Activated naive CD4-positive, alpha-beta T cell treated with Interleukin-2 at 50 U/mL for 16 hours (primary cell): ENCODE data around the gene MAST4.
"Not testable (repeated sequence)": the region's sequence is repeated elsewhere in the genome, so short reads cannot be mapped to it uniquely, and the experiment has no call there.

ENCODE experiments used
- DNase-seq: peaks from one replicate; pipeline ENCODE4 v3.0.0-alpha.2; 2020

Gene MAST4

DNA sequence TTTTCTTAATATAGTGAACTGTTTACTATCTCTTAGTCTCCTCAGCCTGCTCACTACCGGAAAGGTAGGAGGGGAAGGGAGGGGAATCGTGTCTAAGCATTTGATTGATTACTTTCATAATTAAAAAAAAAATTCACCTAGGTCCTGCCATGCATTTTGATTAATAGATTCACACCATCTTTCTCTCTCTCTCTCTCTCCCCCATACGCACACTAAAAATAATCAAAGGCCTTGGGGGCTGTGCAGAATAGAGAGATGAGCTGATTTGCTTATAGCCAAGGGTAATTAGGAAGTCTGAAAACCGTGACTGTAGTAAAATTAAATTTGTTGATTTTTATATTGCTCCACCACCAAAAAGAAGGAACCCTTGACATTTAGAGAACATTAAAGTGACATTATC lies 550.8 kb downstream of the MAST4 start:
- no peak for DNase-seq

DNA sequence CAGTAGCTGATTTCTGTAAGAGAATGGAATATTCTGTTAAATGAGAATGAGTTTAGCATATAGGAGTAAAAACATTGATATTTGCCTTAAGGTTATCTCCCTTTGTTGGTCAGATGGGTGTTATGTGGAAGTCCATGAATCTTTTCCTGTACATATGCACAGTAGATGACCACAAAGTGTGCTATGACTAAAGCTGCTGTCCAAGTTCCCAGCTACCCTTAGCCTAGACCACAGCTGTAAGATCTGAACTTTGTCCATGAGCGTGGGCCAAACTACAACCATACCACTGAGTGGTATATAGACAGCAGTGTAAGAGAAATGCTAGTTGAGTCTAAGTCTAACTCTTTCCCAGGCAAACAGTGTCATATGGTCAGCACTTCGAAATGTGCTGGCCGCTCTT lies 551.6 kb downstream of the MAST4 start:
- DNase-seq, result no peak

DNA sequence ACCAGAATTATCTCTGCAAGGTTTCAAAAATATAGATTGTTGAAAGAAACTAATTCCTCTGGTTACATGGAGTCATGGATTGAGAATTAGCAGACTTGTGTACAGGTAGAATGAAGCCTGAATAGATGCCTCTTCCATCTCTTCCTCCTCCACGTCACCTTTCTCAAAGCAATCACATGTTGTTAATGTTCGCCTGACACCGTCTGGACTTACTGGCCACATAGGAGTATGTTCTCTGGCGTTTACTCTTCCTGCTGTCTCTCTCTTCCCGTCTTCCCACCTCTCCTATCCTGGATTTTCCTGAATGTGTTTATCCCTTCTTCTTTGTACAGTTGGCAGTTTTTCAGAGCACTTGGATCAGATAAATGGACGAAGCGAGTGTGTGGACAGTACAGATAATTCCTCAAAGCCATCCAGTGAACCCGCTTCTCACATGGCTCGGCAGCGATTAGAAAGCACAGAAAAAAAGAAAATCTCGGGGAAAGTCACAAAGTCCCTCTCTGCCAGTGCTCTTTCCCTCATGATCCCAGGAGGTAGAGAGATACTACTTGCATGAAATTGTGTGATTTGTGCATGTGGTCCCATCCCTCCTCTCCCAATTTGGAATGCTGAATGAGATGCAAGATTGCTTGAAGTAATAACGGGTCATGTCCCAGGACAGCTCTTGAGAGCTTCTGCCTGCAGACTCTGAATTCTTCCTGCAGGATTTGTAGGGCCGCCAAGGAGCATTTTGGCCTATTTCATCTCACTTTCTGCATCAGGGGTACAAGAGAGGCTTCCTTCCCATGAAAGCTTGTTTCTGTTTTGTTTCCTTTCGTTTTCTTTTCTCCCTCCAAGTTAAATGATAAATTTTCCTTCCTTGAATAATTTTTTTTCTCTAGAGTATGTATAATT lies 553.1 kb downstream of the MAST4 start:
- no peak for DNase-seq

DNA sequence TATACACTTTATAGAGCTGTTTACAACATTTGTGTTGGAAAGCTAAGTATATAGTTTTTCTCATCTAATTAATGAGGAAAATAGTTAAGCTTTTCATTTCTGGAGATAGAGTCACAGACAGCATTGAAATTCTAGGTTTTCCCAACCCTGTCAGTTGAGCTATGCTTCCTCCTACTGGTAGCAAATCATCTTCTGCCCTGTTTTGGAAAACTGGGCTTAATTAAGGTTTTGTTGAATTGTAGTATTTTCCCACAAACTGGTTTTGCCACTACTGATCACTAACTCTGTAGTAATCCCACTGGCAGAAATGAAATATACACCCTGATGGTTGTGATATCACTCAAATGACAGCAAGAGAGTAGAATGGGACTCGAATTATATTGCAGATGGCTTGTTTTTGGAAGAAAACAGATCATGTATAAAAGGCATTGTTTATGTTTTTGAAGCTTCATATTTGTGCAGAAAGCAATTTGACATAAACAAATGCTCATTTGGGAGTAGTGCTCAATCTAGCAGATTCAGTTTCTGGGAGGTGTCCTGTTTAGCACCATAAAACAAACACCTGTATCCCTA lies 553.8 kb downstream of the MAST4 start:
- no peak for DNase-seq

DNA sequence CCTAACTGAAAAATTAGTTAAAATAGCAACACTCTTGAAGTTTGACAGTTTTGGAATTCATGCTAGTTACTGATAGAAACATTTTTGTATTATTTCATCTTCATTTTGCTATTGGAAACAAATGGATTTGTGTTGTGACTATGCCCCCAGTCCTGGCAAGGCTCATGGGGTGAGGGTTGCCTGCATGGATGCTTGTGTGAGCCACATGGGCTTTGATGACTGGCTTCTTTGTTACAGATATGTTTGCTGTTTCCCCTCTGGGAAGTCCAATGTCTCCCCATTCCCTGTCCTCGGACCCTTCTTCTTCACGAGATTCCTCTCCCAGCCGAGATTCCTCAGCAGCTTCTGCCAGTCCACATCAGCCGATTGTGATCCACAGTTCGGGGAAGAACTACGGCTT lies 556.2 kb downstream of the MAST4 start:
- DNase-seq, result no peak

DNA sequence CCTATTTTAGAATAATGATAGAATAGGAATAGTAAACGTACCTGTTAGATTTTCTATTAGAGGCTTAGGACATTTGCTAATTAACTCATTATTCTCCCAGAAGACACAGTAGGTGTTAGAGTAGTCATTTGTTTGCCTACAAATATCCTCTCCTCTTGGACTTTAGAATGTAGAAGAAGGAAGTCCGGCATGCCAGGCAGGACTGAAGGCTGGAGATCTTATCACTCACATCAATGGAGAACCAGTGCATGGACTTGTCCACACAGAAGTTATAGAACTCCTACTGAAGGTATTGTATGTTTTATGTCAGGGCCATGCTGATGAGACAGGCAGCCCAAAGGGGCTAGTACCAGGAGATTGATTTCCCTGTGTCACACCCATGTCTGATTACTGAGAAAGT lies 557.1 kb downstream of the MAST4 start:
- no peak for DNase-seq

DNA sequence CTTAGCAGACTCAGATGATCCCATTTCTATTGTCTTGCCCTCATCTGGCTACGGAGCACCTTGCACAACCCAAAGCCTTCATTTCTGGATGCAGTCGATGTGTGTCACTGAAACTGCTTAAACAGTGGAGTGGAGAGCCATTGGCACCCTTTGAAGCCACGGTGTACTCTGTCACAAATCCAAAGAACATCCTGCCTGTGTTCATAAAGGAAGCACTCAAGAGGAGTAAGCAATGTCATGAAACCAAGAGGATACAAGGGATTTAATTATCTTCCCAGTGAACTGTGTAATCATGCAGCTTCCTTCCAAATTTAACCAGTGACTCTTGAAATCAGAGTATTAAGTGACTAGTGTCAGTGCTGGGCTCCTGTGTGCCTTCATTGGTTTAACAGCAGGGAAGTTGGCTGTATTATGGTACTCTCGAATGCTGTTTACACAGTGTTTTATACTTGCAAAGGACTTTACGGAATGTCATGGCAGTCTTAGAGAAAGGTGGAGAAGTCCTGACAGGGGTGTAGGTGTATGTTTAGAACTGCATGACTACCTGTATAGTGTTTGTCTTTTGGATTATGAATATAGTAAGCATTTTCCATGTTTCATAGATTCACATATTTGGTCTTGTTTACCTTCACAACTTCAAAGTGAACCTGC lies 558.5 kb downstream of the MAST4 start:
- no peak for DNase-seq

DNA sequence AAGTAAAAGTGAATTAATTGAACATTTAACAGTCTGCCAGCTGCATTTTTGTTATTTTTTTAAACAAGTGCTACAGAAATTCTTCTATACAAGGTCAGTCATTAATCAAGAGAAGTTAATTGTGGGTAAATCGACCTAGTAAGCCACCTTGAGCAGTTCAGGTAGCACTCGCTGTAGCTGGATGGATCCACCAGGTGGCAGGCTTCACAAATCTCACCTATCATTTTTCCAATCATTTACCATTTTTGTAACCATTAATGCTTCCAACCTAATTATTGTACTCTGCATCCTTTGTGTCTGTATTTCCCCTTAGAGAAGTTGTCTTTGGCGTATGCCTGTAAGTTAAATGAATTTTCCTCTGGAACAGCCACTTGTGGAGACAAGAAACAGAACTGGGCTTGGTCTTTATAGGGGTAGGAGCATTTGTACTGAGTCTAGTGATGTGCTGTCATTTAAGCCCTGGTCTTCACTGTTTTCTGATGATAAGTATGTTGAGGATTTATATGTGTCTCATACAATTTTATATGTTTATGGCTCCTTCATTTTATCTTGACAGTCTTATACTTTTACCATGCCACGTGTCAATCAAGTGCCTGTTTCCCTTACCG lies 560.9 kb downstream of the MAST4 start:
- DNase-seq, result peak; percentile 61

DNA sequence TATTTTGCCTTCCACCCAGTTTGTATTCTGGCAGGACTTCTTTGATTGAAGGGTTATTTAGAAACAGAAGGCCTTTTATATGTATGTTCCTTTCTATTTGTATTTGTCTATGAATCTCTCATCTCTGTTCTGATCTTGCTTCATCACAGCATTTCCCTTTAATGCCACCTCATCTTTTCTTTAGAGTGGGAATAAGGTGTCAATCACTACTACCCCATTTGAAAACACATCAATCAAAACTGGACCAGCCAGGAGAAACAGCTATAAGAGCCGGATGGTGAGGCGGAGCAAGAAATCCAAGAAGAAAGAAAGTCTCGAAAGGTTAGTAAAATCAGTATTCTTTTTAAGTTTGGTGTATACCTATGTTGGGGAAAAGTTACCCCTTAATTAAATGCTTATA lies 564.1 kb downstream of the MAST4 start:
- no peak for DNase-seq

DNA sequence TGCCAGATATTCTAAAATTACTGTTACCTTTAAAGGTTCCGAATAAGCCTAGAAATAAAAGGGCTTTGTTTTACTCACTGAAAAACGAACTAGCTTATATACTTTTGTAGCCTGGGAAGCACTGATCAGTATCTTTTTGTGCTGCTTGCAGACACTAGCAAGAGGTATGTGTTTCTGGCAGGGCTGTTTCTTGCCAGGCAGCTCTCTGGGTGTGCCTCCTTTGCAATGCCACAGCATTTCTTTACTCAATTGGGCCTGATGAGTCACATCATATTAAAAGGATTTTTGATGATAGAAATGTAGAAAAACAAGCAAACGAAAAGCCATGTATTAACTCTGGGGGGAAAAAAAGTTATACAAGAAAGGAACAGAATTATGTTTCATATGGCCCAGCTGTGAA lies 564.8 kb downstream of the MAST4 start:
- DNase-seq, result peak; percentile 40

DNA sequence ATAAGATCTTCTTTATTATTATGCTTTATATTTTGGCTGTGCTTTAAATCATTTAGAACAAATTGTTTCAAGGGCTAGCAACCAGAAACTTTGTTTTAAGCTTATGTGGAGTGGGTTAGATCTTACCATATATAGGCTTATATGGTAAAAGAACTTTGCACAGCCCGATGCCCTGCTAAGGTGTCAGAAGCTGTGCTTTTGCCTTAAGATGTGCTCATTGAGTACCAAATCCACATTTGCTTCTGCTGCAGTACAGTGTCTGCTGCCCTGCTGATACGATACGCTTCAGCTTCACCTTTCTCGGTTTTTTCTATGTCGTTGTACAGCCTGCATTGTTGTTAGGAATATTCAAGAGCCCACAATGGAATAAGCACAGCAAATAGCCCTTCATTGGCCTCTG lies 565.6 kb downstream of the MAST4 start:
- DNase-seq, result no peak

DNA sequence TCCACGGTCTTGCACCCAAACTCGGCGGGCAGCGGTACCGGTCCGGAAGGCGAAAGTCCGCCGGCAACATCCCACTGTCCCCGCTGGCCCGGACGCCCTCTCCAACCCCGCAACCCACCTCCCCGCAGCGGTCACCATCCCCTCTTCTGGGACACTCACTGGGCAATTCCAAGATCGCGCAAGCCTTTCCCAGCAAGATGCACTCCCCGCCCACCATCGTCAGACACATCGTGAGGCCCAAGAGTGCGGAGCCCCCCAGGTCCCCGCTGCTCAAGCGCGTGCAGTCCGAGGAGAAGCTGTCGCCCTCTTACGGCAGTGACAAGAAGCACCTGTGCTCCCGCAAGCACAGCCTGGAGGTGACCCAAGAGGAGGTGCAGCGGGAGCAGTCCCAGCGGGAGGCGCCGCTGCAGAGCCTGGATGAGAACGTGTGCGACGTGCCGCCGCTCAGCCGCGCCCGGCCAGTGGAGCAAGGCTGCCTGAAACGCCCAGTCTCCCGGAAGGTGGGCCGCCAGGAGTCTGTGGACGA lies 567.1 kb downstream of the MAST4 start:
- no peak for DNase-seq

DNA sequence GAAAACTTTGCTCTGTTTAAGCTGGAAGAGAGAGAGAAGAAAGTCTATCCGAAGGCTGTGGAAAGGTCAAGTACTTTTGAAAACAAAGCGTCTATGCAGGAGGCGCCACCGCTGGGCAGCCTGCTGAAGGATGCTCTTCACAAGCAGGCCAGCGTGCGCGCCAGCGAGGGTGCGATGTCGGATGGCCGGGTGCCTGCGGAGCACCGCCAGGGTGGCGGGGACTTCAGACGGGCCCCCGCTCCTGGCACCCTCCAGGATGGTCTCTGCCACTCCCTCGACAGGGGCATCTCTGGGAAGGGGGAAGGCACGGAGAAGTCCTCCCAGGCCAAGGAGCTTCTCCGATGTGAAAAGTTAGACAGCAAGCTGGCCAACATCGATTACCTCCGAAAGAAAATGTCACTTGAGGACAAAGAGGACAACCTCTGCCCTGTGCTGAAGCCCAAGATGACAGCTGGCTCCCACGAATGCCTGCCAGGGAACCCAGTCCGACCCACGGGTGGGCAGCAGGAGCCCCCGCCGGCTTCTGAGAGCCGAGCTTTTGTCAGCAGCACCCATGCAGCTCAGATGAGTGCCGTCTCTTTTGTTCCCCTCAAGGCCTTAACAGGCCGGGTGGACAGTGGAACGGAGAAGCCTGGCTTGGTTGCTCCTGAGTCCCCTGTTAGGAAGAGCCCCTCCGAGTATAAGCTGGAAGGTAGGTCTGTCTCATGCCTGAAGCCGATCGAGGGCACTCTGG lies 567.8 kb downstream of the MAST4 start:
- DNase-seq, result no peak

DNA sequence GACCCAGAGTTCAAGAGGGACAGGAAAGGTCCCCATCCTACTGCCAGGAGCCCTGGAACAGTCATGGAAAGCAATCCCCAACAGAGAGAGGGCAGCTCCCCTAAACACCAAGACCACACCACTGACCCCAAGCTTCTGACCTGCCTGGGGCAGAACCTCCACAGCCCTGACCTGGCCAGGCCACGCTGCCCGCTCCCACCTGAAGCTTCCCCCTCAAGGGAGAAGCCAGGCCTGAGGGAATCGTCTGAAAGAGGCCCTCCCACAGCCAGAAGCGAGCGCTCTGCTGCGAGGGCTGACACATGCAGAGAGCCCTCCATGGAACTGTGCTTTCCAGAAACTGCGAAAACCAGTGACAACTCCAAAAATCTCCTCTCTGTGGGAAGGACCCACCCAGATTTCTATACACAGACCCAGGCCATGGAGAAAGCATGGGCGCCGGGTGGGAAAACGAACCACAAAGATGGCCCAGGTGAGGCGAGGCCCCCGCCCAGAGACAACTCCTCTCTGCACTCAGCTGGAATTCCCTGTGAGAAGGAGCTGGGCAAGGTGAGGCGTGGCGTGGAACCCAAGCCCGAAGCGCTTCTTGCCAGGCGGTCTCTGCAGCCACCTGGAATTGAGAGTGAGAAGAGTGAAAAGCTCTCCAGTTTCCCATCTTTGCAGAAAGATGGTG lies 568.8 kb downstream of the MAST4 start:
- DNase-seq, result no peak

DNA sequence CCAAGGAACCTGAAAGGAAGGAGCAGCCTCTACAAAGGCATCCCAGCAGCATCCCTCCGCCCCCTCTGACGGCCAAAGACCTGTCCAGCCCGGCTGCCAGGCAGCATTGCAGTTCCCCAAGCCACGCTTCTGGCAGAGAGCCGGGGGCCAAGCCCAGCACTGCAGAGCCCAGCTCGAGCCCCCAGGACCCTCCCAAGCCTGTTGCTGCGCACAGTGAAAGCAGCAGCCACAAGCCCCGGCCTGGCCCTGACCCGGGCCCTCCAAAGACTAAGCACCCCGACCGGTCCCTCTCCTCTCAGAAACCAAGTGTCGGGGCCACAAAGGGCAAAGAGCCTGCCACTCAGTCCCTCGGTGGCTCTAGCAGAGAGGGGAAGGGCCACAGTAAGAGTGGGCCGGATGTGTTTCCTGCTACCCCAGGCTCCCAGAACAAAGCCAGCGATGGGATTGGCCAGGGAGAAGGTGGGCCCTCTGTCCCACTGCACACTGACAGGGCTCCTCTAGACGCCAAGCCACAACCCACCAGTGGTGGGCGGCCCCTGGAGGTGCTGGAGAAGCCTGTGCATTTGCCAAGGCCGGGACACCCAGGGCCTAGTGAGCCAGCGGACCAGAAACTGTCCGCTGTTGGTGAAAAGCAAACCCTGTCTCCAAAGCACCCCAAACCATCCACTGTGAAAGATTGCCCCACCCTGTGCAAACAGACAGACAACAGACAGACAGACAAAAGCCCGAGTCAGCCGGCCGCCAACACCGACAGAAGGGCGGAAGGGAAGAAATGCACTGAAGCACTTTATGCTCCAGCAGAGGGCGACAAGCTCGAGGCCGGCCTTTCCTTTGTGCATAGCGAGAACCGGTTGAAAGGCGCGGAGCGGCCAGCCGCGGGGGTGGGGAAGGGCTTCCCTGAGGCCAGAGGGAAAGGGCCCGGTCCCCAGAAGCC lies 569.6 kb downstream of the MAST4 start:
- peak; percentile 83 for DNase-seq

DNA sequence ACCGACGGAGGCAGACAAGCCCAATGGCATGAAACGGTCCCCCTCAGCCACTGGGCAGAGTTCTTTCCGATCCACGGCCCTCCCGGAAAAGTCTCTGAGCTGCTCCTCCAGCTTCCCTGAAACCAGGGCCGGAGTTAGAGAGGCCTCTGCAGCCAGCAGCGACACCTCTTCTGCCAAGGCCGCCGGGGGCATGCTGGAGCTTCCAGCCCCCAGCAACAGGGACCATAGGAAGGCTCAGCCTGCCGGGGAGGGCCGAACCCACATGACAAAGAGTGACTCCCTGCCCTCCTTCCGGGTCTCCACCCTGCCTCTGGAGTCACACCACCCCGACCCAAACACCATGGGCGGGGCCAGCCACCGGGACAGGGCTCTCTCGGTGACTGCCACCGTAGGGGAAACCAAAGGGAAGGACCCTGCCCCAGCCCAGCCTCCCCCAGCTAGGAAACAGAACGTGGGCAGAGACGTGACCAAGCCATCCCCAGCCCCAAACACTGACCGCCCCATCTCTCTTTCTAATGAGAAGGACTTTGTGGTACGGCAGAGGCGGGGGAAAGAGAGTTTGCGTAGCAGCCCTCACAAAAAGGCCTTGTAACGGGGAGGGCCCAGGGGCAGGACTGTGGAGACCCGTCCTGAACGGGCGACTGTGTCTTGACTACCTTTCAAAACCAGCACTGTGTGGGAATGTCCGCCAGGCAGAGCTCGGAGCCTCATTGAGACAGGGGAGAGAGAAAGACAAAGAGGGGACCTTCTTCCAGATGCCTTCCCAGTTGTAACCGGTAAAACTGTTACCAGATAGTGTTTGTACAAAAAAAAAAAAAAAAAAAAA lies 570.5 kb downstream of the MAST4 start:
- peak; percentile 80 for DNase-seq

DNA sequence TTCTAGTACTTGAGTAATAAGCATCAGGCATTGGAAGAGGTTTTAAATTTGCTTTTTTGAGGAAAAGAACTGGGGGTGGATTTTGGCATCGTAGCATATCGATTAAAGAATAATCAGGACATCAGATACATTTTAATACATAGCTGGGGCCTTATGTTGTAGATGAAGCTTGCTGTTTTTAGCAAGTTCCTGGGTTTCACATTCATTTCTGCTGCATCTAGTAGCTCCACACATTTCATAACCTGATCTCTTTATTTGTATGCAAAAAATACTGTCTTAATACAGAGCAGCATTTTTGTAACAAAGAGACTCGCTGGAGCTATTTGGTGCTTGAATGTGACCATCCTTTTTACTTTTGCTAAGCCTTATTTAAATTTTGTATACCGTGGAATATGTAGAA lies 571.9 kb downstream of the MAST4 start:
- no peak for DNase-seq

DNA sequence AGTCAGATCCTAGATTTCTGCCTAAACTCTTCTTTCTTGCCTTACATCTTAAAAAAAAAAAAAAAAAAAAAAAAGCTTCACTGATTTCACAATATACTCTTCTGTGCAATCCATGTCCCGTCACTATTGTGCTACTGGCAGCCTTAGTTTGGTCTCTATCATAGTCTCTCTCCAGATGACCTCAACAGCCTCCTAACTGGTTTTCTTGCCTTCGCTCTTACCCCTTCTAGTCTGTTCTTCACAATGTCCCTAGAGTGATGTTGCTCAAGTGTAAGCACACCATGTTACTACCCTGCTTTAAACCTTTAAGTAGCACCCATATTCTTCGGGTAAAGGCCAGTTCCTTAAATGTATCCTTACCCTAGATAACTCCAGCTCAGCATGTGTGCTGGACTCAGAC lies 574.6 kb downstream of the MAST4 start:
- DNase-seq, result no peak

DNA sequence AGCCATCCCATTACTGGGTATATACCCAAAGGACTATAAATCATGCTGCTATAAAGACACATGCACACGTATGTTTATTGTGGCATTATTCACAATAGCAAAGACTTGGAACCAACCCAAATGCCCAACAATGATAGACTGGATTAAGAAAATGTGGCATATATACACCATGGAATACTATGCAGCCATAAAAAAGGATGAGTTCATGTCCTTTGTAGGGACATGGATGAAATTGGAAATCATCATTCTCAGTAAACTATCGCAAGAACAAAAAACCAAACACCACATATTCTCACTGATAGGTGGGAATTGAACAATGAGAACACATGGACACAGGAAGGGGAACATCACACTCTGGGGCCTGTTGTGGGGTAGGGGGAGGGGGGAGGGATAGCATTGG lies 577.2 kb downstream of the MAST4 start:
- not testable (repeated sequence) for DNase-seq

DNA sequence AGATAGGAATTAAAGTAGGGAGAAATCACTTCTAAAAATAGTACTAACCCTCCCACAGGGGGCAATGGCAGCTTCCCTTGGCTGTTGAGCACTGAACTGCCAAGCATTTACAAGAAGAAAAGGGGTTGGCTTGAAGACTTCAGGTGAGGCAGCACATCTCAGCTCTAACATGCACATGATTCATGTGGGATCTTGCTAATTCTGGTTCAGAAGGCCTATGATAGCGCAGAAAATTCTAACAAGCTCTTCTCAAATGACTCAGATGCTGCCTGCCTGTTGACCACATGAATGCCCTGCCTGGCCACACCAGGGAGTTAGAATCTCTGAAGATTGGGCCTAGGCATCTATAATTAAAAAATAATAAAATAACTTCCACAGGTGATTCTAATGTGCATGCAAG lies 577.8 kb downstream of the MAST4 start:
- no peak for DNase-seq
